Ishikawa (cell line): ENCODE measurements around the gene ECM2.

ENCODE experiments used
- CEBPB ChIP-seq: IDR thresholded peaks from 2 replicates; pipeline ENCODE4 v1.6.1; 2012
- CREB1 ChIP-seq: IDR thresholded peaks from 2 replicates; pipeline ENCODE4 v1.6.1; 2012; ENCODE audit warnings: low read depth
- EGR1 ChIP-seq: IDR thresholded peaks from 2 replicates; pipeline ENCODE4 v1.6.1; 2012
- EP300 ChIP-seq: IDR thresholded peaks from 2 replicates; pipeline ENCODE4 v1.6.1; 2012; ENCODE audit warnings: borderline replicate concordance
- FOXM1 ChIP-seq: IDR thresholded peaks from 2 replicates; pipeline ENCODE4 v1.6.1; 2012; ENCODE audit warnings: low read depth, borderline replicate concordance
- NFIC ChIP-seq: IDR thresholded peaks from 2 replicates; pipeline ENCODE4 v1.6.1; 2012
- RAD21 ChIP-seq: IDR thresholded peaks from 2 replicates; pipeline ENCODE4 v1.6.1; 2012; ENCODE audit warnings: low read depth
- TAF1 ChIP-seq: IDR thresholded peaks from 2 replicates; pipeline ENCODE4 v1.6.1; 2012; ENCODE audit warnings: low read depth, mild to moderate bottlenecking
- TCF12 ChIP-seq: IDR thresholded peaks from 2 replicates; pipeline ENCODE4 v1.6.1; 2012; ENCODE audit warnings: low read depth
- TEAD4 ChIP-seq: IDR thresholded peaks from 2 replicates; pipeline ENCODE4 v1.6.1; 2012
- YY1 ChIP-seq: IDR thresholded peaks from 2 replicates; pipeline ENCODE4 v1.6.1; 2012; ENCODE audit warnings: low read depth
- ZBTB7A ChIP-seq: IDR thresholded peaks from 2 replicates; pipeline ENCODE4 v1.6.1; 2012; ENCODE audit warnings: low read depth
- TF ChIP-seq, protein P1 (sequence below): IDR thresholded peaks from 2 replicates; pipeline ENCODE4 v1.6.1; 2012
- TF ChIP-seq, protein P2 (sequence below): IDR thresholded peaks from 2 replicates; pipeline ENCODE4 v1.6.1; 2012
- TF ChIP-seq, protein P3 (sequence below): IDR thresholded peaks from 2 replicates; pipeline ENCODE4 v1.6.1; 2012; ENCODE audit warnings: low read depth, mild to moderate bottlenecking

ECM2 gene

DNA sequence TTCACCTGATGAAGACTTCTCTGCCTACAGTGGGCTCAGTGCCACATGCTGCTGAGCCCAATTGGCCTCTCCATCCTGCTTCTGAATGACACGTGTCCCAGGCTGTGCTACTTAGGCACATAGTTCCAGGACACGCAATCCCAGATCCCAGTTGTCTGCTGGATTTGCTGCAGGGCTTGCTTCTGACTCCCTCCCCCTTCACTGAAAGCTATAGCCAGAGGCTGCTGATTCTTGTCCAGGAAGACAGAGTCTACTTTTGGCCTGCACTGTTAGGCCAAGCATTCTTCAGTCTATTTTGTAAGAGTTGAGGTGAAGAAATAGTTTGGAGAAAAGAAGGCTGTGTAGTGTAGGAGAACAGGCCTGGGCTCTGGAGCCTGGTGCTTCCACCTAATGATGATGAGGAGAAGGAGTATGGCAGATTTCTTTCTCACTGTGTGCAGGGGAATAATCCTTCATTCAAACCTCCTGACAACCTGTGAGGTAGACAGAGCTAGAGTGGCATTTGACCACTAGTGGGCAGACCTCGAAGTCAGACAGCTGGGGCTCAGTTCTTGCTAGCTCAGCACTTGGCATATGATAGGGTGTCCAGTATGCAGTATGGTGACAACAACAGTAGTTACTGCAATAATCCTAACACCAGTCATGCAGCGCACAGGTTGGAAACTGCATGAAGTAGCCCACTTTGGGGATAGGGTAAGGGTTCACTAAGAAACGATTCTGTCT, 34.0 kb downstream of the ECM2 start:
- TF ChIP-seq YY1 (no peak), RAD21 (peak; percentile 46; the same call in 1 of the 2 replicates)

DNA sequence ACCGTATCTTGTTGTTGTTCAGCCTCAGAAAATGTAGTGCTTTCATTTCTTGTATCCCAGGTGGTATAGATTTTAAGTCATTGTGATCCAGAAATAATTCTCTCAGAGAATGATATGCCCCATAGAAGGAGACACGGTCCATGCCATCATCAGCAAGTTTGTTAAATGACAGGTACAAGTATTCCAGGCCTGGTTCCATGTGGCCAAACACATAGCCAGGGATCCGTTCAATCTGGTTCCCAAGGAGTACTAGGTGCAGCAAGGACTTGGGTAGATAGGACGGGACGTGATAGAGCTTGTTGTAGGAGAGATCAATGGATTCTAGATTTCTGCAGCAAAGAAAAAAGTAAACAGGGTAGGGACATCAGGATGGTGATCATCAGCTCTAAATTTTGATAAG, 35.1 kb downstream of the ECM2 start:
- TF ChIP-seq FOXM1 (no peak), EGR1 (no peak), NFIC (no peak), TCF12 (no peak)

GRCh38 chr9:92499701-92500100, 36.1 kb downstream of the ECM2 start:
- TF ChIP-seq EP300: no peak
- TF ChIP-seq, protein P1, sequence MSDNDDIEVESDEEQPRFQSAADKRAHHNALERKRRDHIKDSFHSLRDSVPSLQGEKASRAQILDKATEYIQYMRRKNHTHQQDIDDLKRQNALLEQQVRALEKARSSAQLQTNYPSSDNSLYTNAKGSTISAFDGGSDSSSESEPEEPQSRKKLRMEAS: no peak
- no peak for TF ChIP-seq TCF12
- no peak for TF ChIP-seq CEBPB
- no peak for TF ChIP-seq TAF1
- no peak for TF ChIP-seq FOXM1
- TF ChIP-seq, protein P2, sequence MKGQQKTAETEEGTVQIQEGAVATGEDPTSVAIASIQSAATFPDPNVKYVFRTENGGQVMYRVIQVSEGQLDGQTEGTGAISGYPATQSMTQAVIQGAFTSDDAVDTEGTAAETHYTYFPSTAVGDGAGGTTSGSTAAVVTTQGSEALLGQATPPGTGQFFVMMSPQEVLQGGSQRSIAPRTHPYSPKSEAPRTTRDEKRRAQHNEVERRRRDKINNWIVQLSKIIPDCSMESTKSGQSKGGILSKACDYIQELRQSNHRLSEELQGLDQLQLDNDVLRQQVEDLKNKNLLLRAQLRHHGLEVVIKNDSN: no peak
- TF ChIP-seq, protein P3, sequence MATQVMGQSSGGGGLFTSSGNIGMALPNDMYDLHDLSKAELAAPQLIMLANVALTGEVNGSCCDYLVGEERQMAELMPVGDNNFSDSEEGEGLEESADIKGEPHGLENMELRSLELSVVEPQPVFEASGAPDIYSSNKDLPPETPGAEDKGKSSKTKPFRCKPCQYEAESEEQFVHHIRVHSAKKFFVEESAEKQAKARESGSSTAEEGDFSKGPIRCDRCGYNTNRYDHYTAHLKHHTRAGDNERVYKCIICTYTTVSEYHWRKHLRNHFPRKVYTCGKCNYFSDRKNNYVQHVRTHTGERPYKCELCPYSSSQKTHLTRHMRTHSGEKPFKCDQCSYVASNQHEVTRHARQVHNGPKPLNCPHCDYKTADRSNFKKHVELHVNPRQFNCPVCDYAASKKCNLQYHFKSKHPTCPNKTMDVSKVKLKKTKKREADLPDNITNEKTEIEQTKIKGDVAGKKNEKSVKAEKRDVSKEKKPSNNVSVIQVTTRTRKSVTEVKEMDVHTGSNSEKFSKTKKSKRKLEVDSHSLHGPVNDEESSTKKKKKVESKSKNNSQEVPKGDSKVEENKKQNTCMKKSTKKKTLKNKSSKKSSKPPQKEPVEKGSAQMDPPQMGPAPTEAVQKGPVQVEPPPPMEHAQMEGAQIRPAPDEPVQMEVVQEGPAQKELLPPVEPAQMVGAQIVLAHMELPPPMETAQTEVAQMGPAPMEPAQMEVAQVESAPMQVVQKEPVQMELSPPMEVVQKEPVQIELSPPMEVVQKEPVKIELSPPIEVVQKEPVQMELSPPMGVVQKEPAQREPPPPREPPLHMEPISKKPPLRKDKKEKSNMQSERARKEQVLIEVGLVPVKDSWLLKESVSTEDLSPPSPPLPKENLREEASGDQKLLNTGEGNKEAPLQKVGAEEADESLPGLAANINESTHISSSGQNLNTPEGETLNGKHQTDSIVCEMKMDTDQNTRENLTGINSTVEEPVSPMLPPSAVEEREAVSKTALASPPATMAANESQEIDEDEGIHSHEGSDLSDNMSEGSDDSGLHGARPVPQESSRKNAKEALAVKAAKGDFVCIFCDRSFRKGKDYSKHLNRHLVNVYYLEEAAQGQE: no peak
- TF ChIP-seq RAD21: no peak
- no peak for TF ChIP-seq EGR1
- no peak for TF ChIP-seq ZBTB7A
- TF ChIP-seq YY1: no peak
- TF ChIP-seq CREB1: no peak
- no peak for TF ChIP-seq NFIC
- TF ChIP-seq TEAD4: no peak

- TF ChIP-seq, protein P3: no peak
- TF ChIP-seq, protein P1: no peak
- no peak for TF ChIP-seq EGR1
- TF ChIP-seq NFIC: no peak
These were observed 39.2 kb downstream of the ECM2 start for GRCh38 chr9:92496396-92497176.

- no peak for TF ChIP-seq YY1
- TF ChIP-seq TAF1: no peak
- no peak for TF ChIP-seq EP300
- no peak for TF ChIP-seq ZBTB7A
- TF ChIP-seq, protein P2: no peak
- no peak for TF ChIP-seq NFIC
- TF ChIP-seq, protein P3: no peak
These were observed 40.9 kb downstream of the ECM2 start for GRCh38 chr9:92494856-92495255.
